Measurements from ENCODE around the gene TENM4. TPM values are rescaled to one million over a fixed set of nuclear protein-coding genes. Genes with fewer than 3 reads are reported as not detected.

TENM4 gene
- polyA plus RNA-seq, 10 donors, result 6.1 to 11.6 (median 8.4) TPM

- no peak for DNase-seq
Measured at GRCh38 chr11:78818201-78818600, 622.6 kb downstream of the TENM4 start.

- DNase-seq, result no peak
Measured at GRCh38 chr11:78815831-78816230, 625.0 kb downstream of the TENM4 start.

- no peak for DNase-seq
Measured at GRCh38 chr11:78812513-78813293, 628.1 kb downstream of the TENM4 start.

DNA sequence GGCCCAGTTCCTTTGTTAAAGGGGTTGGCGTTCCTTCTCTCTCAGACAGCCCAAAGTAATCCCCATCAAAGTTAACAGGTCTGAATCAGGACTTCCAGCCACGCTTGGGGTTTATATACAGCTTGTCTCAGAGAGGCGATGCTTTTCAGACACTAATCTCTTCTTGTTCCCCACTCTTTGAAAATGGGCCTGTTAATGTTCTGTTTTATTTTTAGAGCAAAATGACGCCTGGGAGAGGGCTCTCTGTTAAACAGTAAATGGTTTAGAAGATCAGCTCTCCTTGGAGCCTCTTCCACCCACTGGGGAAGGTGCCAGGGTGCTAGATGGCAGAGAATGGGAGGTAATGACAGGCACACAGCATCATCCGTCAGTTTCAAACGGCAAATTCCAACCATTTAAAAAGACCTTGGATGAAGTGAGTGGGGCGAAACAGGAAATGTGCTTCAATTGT is 630.2 kb downstream of the TENM4 start:
- DNase-seq, result no peak

DNA sequence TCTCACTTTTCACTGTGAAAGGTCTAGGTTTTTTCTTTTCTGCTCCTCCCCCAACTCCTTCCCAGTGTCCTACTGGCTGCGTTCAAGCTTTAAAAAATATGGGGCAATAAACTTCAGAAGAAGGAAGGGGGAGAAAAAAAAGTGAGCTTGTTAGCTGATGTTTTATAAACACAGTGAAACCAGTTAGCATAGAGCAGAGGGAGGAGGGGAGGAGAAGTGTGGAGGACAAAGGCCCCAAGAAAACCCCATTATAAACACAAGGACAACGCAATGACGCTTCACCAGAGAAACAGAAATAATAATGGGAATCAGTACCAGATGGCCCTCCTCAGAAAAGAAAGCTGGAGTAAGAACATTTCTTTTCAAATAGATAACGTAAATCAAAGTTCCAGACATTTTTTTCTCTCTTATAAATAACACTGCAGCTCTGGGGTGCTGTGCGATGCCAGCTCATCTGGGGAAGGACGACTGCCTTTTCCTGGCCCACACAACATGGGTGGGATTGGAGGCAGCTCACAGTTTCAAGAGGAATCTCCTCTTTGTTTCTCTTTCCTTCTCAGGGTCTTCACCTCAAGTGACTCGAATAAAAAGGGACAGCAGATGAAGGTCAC is 630.8 kb downstream of the TENM4 start:
- DNase-seq, result peak in 1 of 3 donors; percentile 38

DNA sequence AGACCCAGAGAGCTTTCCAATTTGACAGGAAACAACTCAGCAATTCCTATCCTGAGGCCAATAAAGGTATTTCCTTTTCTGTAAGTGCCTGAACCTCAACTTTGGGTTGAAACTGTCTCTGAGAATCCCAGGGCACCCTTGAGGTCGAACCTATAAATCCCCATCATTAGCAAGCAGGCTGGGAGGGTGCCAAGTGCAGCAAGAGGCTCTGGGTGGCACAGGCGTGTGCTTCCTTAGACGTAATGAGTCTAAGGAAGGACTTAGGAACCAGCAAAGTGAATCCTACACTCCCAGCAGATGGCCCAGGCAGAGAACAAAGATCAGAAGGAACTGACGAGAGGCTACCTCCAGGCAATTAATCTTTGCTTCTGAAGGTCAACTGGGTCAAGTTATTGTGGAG is 631.9 kb downstream of the TENM4 start:
- no peak for DNase-seq

DNA sequence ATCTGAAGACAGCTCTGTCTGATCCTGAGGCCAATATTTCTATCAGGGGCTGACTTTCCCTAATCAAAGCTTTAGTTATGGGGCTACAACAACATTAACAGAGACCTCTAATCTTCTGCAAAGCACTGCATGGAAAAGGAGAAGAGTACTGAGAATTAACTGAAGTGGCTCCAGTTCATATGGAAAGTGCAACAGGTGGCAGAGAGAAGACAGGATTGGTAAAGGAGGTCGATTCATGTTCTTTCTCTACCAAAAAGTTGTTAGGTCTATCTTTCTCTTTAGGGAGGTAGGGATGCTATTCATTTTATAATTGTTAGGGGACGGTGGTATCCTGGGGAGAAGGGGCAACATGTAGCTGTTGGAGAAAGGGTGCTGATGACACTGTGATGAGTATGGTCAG is 633.5 kb downstream of the TENM4 start:
- no peak for DNase-seq

- no peak for DNase-seq
Measured at GRCh38 chr11:78806214-78807004, 634.4 kb downstream of the TENM4 start.

DNA sequence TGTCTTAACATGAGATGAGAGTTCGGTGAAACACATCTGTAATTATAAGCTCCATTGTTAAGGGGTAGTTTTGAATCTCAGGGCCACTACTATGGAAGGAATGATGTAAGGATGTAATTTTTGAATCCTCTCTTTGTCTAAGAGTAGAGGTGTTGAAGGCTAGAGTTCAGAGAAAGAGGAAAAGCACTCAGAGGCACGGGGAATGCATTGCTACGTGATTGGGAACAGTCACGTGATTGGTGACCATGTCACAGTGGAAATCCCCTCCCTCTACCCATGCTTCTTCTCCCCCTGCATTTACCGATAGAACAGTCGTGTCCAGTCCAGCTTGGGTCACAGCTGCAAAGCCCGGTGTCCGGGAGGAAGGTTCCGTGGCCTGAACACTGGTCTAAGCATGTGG is 635.8 kb downstream of the TENM4 start:
- DNase-seq, result no peak

DNA sequence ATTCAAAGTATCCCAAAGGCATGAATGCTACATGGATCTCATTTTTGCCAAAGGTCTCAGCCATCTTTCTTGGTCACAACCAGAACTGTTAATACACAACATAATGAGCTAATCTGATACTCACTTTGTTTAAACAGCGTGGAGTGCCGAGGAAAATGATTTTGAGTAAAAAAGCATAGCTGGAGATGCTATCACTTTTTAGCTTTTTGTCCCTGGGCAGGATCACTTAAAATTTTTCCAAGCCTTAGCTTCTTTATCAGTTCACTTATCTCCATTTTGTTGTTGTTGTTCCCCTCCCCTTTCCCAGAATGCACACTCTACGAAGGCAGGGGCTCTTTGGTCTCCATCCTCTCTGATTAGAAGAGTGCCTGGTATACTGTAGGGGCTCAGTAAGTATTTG is 636.8 kb downstream of the TENM4 start:
- no peak for DNase-seq

DNA sequence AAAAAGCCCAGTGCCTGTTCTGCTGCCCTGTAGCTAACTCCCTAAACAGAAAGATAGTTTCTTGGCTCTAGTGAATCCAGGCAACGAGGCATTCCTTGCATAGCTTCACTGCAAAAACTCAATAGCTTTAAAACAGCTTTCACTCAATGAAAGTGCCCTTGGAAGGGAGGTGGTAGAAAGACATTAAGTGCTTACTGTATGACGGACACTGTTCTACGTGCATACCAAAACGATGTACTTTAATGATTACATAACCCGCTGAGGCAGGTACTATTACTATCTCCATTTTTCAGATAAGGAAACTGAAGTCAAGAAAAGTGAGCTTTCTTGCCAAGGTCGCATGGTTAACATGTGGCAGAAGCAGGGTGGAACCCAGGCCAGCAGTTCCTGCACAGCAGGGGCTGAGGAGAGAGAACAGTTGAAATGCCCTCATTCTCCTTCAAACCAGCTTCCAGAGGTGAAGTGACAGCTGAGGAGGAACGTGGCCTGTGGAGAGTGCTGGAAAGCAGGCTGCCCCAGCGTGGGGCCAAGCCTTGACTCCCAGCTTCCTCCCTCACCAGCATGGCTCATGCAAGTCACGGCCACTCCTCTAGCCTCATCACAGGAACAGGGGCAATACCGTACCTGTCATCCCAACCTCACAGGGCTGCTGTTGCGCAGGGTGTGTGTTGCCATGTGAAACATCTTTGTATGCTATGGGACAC is 638.6 kb downstream of the TENM4 start:
- DNase-seq, result peak in 1 of 3 donors; percentile 10

- DNase-seq, result peak; percentile 71 to 94 (median 81)
Measured at GRCh38 chr11:78801161-78801884, 639.5 kb downstream of the TENM4 start.

DNA sequence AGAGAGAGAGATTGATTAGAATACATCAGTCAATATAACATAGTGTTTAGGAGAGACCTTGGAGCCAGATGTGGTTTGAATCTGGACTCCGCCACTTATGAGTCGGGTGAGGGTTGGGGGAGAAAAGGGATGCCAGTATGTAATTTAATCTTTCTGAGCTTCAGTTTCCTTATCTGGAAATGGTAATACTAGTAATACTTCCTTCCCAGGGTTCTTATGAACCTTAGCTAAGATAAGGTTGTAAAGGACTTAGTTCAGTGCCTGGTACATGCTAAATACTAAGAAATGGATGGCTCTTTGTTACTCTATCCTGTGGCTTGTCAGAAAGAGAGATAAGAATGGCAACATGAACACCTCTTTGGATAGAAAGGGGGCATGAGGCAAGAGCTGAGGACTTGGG is 640.1 kb downstream of the TENM4 start:
- DNase-seq, result no peak

- no peak for DNase-seq
Measured at GRCh38 chr11:78800096-78800690, 640.6 kb downstream of the TENM4 start.

- peak; percentile 51 to 77 (median 71) for DNase-seq
Measured at GRCh38 chr11:78798663-78799062, 642.2 kb downstream of the TENM4 start.

- DNase-seq, result no peak
Measured at GRCh38 chr11:78797559-78797958, 643.3 kb downstream of the TENM4 start.

GRCh38 chr11:78796956-78797355 is 643.9 kb downstream of the TENM4 start:
- peak in 1 of 3 donors; percentile 56 for DNase-seq

DNA sequence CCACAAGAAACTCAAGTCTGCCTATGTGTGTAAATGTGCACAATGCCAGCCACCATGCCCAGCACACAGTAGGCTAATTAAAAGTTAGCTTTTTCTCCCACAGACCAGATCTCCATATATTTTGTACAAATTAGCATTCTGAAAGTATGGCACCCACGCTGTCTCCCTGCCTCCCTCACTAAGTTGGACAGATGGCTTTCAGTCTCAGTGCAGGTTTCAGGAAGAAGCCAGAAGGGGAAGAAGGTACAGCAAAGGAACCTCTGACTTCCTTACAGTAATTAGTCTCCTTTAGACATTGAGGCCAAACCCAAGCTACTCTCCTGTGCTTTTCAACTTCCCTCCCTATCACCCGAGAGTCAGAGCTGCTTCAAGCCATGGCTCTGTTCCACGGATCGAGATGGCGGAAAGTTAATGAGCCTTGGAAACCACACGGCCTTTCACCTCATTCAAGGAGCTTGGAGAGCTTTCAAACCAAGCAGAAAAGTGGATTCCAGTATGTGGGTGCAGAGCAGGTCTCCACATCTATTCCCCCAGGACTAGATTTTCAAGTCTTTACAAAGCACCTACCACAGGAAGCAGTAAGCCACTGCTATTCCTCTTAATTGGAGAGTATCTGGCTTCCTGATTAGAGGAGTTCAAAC is 645.1 kb downstream of the TENM4 start:
- DNase-seq, result no peak

GRCh38 chr11:78791964-78792363 is 648.9 kb downstream of the TENM4 start:
- DNase-seq, result no peak

DNA sequence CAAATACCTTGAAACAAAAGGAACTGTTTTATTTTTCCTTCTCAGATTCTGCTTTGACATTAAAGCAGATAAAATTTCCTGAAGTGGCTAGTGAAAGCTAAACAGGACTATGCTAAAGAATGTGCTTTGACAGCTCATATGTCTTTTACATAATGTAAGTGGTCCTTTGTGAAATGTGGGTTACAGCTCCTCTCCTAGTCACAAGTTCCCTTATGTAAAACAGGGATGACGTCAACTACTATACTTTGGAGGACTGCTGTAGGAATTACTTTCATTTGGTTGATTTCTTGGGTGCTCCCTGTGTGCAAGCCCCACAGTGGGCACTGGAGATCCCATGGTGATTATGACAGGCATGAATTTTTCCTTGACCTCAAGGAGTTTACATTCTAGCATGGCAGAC is 649.6 kb downstream of the TENM4 start:
- DNase-seq, result no peak
